ENCODE results near the gene CNPY1.

- TF ChIP-seq EZH2 (IDR thresholded peaks at IDR 0.05; ENCODE audit: borderline replicate concordance, insufficient read depth, low read depth, low read length, poor library complexity, severe bottlenecking) (no peak), CTCF (IDR thresholded peaks at IDR 0.05) (peak; percentile 53)
These were observed 12.3 kb downstream of the CNPY1 start for GRCh38 chr7:155533827-155534690.
